ENCODE results near the gene ZNF436. TPM values are rescaled to one million over a fixed set of nuclear protein-coding genes. Genes with fewer than 3 reads are reported as not detected.

The ZNF436 gene
- total and polyA plus RNA-seq, 2 donors (not counting 1 experiment from before 2014, with no cell fraction given): 1.9 to 10.1 TPM

DNA sequence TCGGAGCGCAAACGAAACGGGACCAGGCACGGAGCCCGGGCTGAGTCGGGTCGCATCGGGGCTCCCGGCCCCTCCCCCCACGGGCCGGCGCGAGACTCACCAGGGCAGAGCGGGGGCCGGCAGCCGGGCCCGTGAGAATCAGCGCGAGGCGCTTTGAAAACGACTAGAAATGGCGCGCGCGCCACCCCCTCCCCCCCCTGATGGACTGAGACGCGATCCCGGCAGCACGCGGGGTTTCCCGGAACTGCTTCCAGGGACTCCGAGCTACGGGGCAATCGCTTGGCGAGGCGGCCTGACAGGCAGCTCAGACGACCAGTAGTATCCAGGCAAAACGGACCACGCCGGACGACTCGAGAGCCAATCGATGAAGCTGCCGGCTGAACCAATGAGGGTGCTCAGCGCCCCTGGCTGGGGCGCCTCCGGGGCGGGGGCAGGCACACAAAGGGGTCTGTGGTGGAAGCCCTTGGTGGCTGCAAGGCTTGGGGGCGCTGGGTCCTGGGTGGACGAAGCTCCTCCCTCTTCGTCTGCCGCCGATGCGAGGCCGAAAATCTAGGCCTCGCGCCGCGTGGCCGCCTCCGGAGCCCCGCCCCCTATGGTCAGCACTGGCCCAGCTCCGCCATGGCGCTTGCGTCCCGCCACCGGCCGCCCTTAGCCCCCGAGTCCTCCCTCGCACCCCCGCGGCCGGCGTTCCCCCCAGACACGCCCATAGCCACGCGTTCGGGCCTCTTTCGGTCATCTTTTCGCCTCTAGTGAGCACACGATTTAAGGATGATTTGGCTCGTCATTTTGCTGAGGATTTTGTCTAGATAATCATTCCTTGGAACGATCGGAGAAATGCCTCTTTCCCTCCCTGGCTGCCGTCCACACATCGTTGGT is 25.3 kb downstream of the ZNF436 start, which contains the start of gene HNRNPR:
TSS of gene HNRNPR (minus strand) at position 174 of the 876 bp plus-strand sequence. CDS start 3,276 bp downstream, outside the sequence.
- TF ChIP-seq EZH2 (IDR thresholded peaks at IDR 0.05; ENCODE audit: borderline replicate concordance, insufficient read depth, low read depth, low read length, poor library complexity, severe bottlenecking): no peak
- TF ChIP-seq, protein P1, sequence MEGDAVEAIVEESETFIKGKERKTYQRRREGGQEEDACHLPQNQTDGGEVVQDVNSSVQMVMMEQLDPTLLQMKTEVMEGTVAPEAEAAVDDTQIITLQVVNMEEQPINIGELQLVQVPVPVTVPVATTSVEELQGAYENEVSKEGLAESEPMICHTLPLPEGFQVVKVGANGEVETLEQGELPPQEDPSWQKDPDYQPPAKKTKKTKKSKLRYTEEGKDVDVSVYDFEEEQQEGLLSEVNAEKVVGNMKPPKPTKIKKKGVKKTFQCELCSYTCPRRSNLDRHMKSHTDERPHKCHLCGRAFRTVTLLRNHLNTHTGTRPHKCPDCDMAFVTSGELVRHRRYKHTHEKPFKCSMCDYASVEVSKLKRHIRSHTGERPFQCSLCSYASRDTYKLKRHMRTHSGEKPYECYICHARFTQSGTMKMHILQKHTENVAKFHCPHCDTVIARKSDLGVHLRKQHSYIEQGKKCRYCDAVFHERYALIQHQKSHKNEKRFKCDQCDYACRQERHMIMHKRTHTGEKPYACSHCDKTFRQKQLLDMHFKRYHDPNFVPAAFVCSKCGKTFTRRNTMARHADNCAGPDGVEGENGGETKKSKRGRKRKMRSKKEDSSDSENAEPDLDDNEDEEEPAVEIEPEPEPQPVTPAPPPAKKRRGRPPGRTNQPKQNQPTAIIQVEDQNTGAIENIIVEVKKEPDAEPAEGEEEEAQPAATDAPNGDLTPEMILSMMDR (IDR thresholded peaks at IDR 0.05): peak; percentile 10
- Mint-ChIP-seq H3K9me3 (ENCODE audit: insufficient read depth) (no peaks in the 10 kb centered on the region), H3K27me3 (no peaks in the 10 kb centered on the region), H3K27ac (peak within 1 kb of the TSS; percentile 97), H3K4me1 (peaks cover 41% of the 10 kb centered on the region), H3K4me3 (peak within 1 kb of the TSS; percentile 96)
- DNase-seq (peak; percentile 99), ATAC-seq (ENCODE audit: low read depth) (peak; percentile 94)
- no peaks in the 10 kb centered on the region for H3K27me3 ChIP-seq (replicated peaks in 1 of 4; ENCODE audit: control extremely low read depth in 1 of 4, control insufficient read depth in 3 of 4, insufficient read depth in 4 of 4, low read length in 3 of 4)
- ChIA-PET POLR2A (interaction anchor here (0.5 to 2.1 kb wide), 16 partner anchors 10 to 1904 kb away, joined by 3 to 53 read pairs (median 4); partner anchors contain the start of genes E2F2, LUZP1, NBPF3 and RPL11), CTCF (interaction anchor here (0.7 to 2.1 kb wide), 9 partner anchors 10 to 516 kb away, joined by 3 to 12 read pairs (median 4); no protein-coding TSS in a partner anchor)
- peak within 1 kb of the TSS; percentile 78 to 92 (median 87) for H3K4me3 ChIP-seq (ENCODE audit: control extremely low read depth in 1 of 5, extremely low read depth in 1 of 5, insufficient read depth in 1 of 5, low read depth in 2 of 5, low read length in 4 of 5)
- H2AFZ ChIP-seq (ENCODE audit: insufficient read depth, low read depth, low read length, poor library complexity, severe bottlenecking): peak within 1 kb of the TSS; percentile 93
- peaks cover 24 to 40% of the 10 kb centered on the region in 2 donors for H3K4me1 ChIP-seq (ENCODE audit: control insufficient read depth in 2 of 2, insufficient read depth in 2 of 2, low read length in 2 of 2)
- peaks cover 0 to 2% of the 10 kb centered on the region in 2 experiments for H3K36me3 ChIP-seq (replicated peaks in 1 of 2; ENCODE audit: control extremely low read depth in 1 of 2, control insufficient read depth in 1 of 2, extremely low read depth in 1 of 2, insufficient read depth in 2 of 2, low read length in 1 of 2)
- WGBS (ENCODE audit: insufficient coverage): under 1% methylated on average over 82 of the region's 87 CpGs
- H3K4me2 ChIP-seq (replicated peaks; ENCODE audit: low read depth, low read length, poor library complexity, severe bottlenecking): peak within 1 kb of the TSS; percentile 78
- peaks cover 31% of the 10 kb centered on the region for H4K20me1 ChIP-seq (ENCODE audit: control insufficient read depth, insufficient read depth, low read length, poor library complexity, severe bottlenecking)
- intact Hi-C loops (cut with micrococcal nuclease): loop anchor here (1.0 to 2.0 kb wide), 3 partner anchors 24 to 140 kb away; partner anchors contain the start of gene ASAP3
- peaks cover 47% of the 10 kb centered on the region for H3K79me2 ChIP-seq (ENCODE audit: control insufficient read depth, insufficient read depth, low read length)
- H3K27ac ChIP-seq (ENCODE audit: low read length in 2 of 2): peak within 1 kb of the TSS; percentile 65 to 92
- H3K9me3 ChIP-seq (ENCODE audit: control extremely low read depth in 1 of 3, control insufficient read depth in 2 of 3, insufficient read depth in 1 of 3, low read length in 2 of 3): no peaks in the 10 kb centered on the region
- peak within 1 kb of the TSS; percentile 85 for H3K9ac ChIP-seq (ENCODE audit: low read length)
